Measurements from ENCODE around the gene MPDZ. TPM values are rescaled to one million over a fixed set of nuclear protein-coding genes. Genes with fewer than 3 reads are reported as not detected.

The MPDZ gene
- total RNA-seq, 1 donor from 2014 or later = 38.7 TPM

- no peak overlapping the region for H3K27ac Mint-ChIP-seq (ENCODE audit: unreplicated experiment)
- H3K4me1 Mint-ChIP-seq (ENCODE audit: low read depth, unreplicated experiment) = peaks cover 8% of the 10 kb centered on the region
- no peak for TF ChIP-seq CTCF (IDR thresholded peaks at IDR 0.05; ENCODE audit: partially characterized antibody, unreplicated experiment)
- no peaks in the 10 kb centered on the region for H3K9me3 Mint-ChIP-seq (ENCODE audit: unreplicated experiment)
- DNase-seq = no peak
- H3K27me3 Mint-ChIP-seq (ENCODE audit: unreplicated experiment) = no peaks in the 10 kb centered on the region
- no peaks in the 10 kb centered on the region for H3K36me3 Mint-ChIP-seq (ENCODE audit: unreplicated experiment)
- no peak overlapping the region for H3K4me3 Mint-ChIP-seq (ENCODE audit: unreplicated experiment)
Measured at GRCh38 chr9:13145340-13145739, 134.2 kb downstream of the MPDZ start.

- H3K4me3 Mint-ChIP-seq (ENCODE audit: unreplicated experiment) = no peak overlapping the region
- peaks cover 8% of the 10 kb centered on the region for H3K4me1 Mint-ChIP-seq (ENCODE audit: low read depth, unreplicated experiment)
- no peak for DNase-seq
- no peaks in the 10 kb centered on the region for H3K9me3 Mint-ChIP-seq (ENCODE audit: unreplicated experiment)
- no peaks in the 10 kb centered on the region for H3K36me3 Mint-ChIP-seq (ENCODE audit: unreplicated experiment)
- no peak for TF ChIP-seq CTCF (IDR thresholded peaks at IDR 0.05; ENCODE audit: partially characterized antibody, unreplicated experiment)
- H3K27me3 Mint-ChIP-seq (ENCODE audit: unreplicated experiment) = no peaks in the 10 kb centered on the region
- H3K27ac Mint-ChIP-seq (ENCODE audit: unreplicated experiment) = no peak overlapping the region
Measured at GRCh38 chr9:13144166-13144775, 135.2 kb downstream of the MPDZ start.

- Mint-ChIP-seq H3K27ac (ENCODE audit: unreplicated experiment) (peak overlapping the region; percentile 30), H3K4me3 (ENCODE audit: unreplicated experiment) (no peak overlapping the region), H3K36me3 (ENCODE audit: unreplicated experiment) (no peaks in the 10 kb centered on the region), H3K27me3 (ENCODE audit: unreplicated experiment) (no peaks in the 10 kb centered on the region), H3K9me3 (ENCODE audit: unreplicated experiment) (no peaks in the 10 kb centered on the region), H3K4me1 (ENCODE audit: low read depth, unreplicated experiment) (peaks cover 8% of the 10 kb centered on the region)
- no peak for TF ChIP-seq CTCF (IDR thresholded peaks at IDR 0.05; ENCODE audit: partially characterized antibody, unreplicated experiment)
- no peak for DNase-seq
Measured at GRCh38 chr9:13143281-13143680, 136.2 kb downstream of the MPDZ start.

- peaks cover 8% of the 10 kb centered on the region for H3K4me1 Mint-ChIP-seq (ENCODE audit: low read depth, unreplicated experiment)
Measured at GRCh38 chr9:13142776-13143175, 136.7 kb downstream of the MPDZ start.

More at GRCh38 chr9:13142776-13143175, 136.7 kb downstream of the MPDZ start:
- H3K36me3 Mint-ChIP-seq (ENCODE audit: unreplicated experiment) = no peaks in the 10 kb centered on the region
- H3K4me3 Mint-ChIP-seq (ENCODE audit: unreplicated experiment) = no peak overlapping the region
- no peaks in the 10 kb centered on the region for H3K27me3 Mint-ChIP-seq (ENCODE audit: unreplicated experiment)
- no peaks in the 10 kb centered on the region for H3K9me3 Mint-ChIP-seq (ENCODE audit: unreplicated experiment)
- no peak overlapping the region for H3K27ac Mint-ChIP-seq (ENCODE audit: unreplicated experiment)
- TF ChIP-seq CTCF (IDR thresholded peaks at IDR 0.05; ENCODE audit: partially characterized antibody, unreplicated experiment) = no peak
- no peak for DNase-seq

All from glutamatergic neuron (in vitro differentiated cells).